HG02981 (cell line): ENCODE data around the gene CACNG3.
"Not testable (repeated sequence)": the region's sequence is repeated elsewhere in the genome, so short reads cannot be mapped to it uniquely, and the experiment has no call there.

ENCODE experiments used
- ATAC-seq: cut with Tn5 transposase; IDR thresholded peaks from one replicate; pipeline ENCODE4 v1.9.1; 2021; ENCODE audit warnings: mild to moderate bottlenecking, moderate library complexity; ENCODE audit not compliant: unreplicated experiment

CACNG3 gene

DNA sequence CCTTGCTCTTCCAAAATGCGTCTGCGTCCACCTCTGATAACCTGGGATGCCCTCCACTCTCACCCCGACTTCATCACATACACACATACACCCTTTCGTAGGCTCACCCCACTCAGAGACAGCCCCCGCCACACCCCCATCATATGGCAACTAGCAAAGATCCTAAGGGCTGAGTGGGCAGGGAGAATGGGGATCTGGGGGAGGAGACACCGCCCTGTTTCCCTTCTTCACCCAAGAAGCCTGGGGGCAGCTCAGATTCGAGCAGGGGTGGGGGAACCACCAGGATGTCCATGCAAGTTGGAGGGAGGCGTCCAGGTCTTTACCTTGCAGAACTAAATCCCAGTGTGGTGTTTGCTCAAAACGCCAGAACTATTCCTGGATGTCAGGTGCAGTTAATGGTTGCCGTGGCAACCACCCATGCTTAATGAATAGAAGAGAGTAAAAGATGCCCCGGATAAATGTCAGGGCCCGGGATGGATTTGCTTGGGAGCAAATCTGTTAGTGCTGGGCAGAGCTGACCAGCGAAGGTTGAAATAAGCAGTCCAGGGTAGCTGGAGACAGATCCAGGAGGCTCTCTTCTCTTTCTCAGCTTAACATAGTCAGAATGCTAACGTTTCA, 72.8 kb downstream of the CACNG3 start:
- no peak for ATAC-seq

DNA sequence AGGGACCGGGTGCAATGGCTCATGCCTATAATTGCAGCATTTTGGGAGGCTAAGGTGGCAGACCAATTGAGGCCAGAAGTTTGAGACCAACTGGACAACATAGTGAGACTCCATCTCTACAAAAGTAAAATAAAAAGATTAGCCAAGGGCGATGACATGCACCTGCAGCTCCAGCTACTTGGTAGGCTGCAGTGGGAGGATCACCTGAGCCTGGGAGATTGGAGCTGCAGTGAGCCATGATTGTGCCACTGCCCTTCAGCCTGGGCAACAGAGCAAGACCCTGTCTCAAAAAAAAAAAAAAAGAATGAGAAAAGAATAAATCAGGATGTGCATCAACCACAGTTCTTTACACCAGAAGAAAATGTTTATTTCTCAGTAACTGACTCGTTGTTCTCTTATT, 76.0 kb downstream of the CACNG3 start:
- no peak for ATAC-seq

DNA sequence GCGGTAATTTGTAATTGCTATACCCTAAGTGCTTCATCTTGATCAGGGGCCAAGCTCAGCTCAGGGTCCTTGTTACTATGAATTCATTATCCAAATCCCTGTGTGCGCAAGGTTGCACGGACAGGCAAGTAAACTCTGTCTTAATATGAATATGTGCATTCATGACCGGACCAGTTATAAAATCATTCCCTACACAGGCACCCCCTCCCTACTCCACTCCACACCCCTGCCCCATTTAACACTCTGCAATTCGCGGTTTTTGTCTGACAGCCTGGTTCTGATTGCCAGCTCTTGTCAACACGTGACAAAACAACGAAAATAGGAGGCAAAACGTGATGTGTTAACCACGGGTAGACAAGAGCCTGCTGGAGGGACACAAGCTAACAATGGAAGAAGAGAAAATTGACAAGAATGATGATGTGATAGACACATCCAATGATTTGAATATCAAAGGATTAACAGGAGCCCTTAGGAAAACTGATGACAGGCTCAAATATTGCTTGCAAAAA, 76.5 kb downstream of the CACNG3 start:
- no peak for ATAC-seq

DNA sequence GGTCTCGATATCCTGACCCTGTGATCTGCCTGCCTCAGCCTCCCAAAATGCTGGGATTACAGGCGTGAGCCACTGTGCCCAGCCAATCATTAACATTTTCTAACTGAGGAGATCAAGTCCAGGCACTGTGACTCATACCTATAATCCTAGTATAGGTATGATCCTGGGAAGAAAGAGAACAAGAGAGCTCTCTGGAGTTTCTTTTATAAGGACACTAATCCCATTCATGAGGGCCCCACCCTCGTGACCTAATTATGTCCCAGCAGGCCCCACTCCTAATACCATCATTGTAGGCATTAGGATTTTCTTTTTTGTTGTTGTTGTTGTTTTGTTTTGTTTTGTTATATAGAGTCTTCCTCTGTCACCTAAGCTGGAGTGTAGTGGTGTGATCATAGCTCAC, 80.4 kb downstream of the CACNG3 start:
- no peak for ATAC-seq

DNA sequence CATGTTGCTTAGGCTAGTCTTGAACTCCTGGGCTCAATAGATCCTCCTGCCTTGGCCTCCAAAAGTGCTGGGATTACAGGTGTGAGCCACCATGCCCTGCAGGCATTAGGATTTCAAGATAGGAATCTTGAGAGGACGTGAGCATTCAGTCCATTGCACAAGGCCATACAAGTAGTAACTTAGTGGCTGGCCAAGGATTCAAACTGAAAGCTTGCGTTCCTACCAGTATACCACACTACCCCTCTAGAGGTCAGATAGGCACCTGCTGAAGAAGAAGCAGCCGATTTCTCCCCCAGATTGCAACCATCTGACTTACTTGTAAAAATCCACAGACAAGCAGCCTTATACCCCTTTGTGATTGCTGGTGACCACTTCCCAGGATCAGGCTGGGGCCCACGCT, 80.9 kb downstream of the CACNG3 start:
- no peak for ATAC-seq

DNA sequence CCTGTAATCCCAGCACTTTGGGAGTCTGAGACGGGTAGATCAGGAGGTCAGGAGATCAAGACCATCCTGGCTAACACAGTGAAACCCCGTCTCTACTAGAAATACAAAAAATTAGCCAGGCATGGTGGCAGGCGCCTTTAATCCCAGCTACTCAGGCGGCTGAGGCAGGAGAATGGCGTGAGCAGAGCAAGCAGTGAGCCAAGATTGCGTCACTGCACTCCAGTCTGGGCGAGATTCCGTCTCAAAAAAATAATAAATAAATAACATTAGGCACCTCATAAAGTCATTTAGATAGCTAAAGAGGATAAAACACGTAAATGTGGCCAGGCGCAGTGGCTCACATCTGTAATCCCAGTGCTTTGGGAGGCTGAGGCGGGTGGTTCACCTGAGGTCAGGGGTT, 87.7 kb downstream of the CACNG3 start:
- not testable (repeated sequence) for ATAC-seq

DNA sequence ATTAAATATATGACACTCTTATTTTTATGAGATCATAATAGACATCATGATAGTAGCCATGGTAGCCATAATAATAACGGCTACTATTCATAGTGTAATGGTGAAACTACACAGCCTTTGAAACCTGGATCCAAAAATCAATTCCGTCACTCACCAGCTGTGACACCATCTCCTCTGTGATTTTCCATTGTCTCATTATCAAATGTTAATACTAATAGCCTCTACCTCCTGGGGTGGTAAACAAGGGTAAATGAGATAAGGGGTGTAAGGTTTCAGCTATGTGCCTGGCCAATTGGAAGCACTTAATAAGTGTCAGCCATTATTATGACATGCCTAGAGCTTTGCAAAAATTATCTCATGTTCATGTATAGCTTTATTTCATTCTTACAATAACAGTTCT, 88.6 kb downstream of the CACNG3 start:
- no peak for ATAC-seq

DNA sequence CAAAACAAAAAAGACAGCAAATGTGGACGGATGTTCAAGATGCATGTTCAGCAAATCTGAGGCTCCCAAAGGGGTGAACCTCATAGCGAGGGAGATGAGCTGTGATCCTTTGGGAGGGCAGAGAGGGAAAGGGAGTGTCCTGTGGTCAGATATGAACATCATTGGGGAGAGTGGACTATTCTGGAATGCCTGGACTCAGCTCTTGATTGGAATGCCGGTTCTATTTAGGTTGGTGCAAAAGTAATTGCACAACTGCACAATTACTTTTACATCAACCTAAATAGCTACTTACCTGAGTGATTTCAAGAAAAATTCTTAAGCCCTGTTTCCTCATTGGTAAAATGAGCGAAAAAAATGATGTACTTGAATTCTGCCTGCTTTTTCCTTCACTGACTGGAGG, 89.6 kb downstream of the CACNG3 start:
- ATAC-seq = no peak

DNA sequence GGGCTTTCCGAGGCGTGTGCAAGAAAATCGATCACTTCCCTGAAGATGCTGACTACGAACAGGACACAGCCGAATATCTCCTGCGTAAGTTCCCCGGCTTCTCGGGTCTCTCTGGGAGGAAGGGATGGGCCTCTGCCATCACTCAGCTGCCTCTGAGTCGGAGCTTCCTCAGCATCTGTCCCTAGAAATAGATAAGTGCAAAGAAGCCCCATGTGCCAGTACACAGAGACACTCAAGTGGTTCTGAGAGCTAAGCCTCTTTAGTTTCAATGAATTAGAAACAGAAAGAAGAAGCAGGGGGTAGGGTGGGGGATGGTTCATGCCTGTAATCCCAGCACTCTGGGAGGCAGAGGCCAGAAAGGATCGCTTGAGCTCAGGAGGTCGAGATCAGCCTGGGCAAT, 90.6 kb downstream of the CACNG3 start:
- ATAC-seq = no peak

DNA sequence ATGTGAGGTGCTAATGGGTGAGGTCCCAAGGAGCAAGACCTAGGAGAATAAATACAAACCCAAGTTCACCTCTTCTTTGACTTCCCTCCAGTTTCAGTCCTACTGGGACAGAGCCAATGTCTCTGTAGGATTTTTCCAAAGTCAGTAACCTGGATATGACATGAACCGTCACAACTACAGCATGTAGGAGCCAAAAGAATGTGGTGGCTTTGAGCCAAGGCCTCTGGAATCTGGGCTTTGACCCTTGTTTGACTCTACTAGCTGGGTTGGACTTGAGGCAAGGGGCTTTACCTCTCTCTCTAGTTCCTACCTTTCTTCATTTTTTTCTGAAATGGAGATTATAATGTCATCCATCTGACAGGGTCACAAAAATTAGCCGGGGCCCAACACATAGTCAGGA, 91.4 kb downstream of the CACNG3 start:
- ATAC-seq = no peak

DNA sequence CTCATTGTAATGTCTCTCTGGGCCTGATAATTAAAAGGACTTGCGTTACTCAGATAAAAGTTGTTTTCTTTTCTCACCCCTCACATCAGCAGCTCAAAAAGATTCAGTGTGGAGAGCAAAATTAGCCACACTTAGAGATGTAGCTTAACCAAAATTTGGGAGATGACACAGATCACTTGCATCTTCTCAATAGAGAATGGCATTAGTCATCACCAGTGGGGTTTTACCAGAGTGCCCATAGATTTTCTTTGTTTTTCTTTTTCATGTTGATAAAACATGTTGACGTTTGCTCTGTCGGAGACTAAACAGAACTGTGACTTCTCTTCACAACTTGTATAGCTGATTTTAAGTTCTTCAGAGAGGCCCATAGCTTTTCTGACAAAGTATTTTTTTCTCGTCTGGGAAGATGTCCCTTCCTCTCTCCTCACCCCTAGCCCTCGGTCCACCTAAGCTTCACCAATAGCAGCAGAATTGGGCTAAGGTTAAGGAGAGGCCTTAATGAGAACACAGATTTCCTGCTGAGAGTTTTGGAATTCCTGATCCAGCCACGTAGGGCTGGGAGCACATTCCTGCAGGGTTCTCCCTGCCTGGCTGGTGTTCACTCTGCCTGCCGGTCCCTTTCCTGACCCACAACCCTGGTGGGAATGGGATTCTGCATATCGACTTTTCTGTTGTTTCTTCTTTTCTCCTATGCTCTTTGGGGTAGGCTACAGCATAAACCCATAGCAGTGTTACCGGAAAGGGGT, 92.6 kb downstream of the CACNG3 start:
- ATAC-seq = no peak

DNA sequence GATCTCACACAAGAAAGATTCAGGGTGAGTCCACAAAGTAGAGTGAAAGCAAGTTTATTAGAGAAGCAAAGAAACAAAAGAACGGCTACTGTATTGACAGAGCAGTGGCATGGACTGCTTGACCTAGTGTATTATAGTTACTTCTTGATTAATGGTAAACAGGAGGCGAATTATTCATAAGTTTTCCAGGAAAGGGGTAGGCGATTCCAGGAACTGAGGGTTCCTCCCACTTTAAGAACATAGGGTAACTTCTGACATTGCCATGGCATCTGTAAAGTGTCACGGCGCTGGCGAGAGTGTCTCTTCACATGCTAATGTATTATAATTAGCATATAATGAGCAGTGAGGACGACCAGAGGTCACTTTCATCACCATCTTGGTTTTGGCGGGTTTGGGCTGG, 93.2 kb downstream of the CACNG3 start:
- ATAC-seq = no peak

DNA sequence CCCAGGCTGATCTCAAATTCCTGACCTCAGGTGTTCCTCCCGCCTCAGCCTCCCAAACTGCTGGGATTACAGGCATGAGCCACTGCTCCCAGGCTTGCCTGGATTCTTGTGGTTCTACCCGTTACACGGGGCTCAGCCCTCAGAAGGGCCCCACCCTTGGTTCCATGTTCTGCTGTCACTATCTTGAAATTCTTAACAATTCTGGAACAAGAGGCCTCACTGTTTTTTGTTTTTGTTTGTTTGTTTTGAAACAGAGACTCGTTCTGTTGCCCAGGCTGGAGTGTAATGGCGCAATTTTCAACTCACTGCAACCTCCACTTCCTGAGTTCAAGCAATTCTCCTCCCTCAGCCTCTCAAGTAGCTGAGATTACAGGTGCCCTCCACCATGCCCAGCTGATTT, 96.6 kb downstream of the CACNG3 start:
- no peak for ATAC-seq

DNA sequence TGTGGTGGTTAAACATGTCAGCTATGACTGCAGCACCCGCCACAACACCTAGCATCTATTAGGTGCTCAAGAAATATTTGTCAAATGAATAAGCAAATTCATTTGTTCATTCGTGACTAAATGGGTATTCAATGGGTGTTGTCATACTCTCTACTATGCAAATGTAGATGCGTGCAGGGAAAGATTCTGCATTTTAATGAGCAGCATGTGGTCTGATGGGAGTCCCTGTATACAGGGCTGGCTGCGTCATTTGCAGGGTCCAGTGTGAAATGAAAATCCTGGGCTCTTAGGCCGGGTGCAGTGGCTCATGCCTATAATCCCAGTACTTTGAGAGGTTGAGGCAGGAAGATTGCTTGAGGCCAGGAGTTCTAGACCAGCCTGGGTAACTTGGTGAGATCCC, 97.5 kb downstream of the CACNG3 start:
- no peak for ATAC-seq

DNA sequence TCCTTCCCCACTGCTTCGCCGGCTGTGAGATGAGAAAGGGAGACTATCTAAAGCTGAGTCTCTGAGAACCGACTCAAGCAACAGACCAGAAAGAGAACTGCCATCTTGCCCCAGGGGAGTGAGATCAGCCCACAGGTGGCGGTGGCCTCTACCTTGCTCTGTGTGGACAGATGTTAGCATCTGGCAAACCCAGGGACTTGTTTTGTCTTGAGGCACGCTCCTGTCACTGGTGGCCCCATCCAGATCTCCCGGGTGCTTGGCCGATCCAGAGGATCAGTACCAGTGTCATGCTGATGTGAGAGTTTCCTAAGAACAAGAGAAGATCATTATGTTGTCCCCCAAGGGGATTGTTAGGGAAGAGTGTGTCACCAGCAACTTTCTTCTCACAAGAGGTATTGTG, 101.4 kb downstream of the CACNG3 start:
- no peak for ATAC-seq

DNA sequence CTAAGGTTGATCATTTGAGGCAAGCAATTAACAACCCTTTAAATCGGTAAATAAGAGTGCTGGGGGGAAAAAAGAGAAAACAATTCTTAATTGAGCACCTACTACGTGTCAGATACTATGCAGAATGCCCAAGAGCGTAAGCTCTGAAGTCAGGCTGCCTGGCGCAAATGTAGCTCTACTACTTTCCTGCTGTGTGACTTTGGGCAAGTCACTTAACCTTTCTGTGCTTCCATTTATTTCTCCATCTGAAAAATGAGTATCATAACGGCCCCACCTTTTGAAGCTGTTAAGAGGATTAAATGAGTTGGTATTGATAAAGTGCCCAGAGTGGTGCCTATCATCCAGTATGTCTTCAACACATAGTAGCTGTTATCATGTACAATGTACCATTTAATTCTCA, 102.0 kb downstream of the CACNG3 start:
- no peak for ATAC-seq

DNA sequence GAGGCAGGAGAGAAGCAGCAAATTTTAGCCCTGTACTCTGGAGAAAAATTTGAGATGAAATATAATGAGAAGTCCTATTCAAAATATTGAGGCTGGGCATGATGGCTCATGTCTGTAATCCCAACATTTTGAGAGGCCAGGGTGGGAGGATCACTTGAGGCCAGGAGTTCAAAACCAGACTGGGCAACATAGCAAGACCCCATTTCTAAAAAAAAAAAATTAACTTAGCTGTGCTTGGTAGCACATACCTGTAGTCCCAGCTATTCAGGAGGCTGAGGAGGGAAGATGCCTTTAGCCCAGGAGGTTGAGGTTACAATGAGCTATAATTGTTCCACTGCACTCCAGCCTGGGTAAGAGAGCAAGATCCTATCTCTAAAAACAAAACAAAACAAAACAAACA, 103.4 kb downstream of the CACNG3 start:
- ATAC-seq = no peak

DNA sequence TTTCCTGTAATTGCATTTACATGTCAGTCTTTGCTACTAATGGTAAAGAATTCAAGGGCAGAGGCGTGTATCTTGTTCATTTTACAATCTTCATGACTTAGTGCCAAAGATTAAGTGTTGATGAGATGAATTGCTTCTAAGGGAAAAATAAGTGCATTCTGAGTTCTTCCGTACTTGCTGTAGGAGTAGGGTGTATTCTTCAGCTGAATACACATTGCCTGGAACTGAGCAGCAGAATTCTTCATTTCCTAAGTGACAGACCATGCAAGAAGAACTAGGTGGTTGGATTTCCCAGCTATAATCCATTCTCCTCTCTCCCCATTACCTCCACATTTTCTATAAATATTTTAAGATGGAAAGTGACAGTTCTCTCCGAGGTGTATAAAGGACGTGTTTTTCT, 104.8 kb downstream of the CACNG3 start:
- no peak for ATAC-seq

DNA sequence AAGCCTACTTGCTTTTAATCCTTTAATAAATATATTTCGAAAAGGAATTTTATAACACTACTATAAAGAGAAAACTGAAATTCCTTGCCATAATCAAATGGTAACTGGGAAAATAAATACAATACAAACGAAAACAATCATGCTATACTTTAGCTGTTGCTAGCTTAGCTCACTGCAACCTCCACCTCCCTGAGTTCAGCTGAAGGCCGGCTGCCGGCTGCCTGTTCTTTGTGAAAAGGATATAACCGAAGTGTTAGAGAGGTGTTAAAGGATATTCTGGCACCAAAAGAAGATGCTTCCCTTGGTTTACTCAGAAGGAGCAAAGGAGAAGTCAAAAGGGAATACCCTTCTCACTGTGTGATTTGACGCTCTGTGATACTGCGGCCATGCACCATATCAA, 108.5 kb downstream of the CACNG3 start:
- ATAC-seq = no peak

DNA sequence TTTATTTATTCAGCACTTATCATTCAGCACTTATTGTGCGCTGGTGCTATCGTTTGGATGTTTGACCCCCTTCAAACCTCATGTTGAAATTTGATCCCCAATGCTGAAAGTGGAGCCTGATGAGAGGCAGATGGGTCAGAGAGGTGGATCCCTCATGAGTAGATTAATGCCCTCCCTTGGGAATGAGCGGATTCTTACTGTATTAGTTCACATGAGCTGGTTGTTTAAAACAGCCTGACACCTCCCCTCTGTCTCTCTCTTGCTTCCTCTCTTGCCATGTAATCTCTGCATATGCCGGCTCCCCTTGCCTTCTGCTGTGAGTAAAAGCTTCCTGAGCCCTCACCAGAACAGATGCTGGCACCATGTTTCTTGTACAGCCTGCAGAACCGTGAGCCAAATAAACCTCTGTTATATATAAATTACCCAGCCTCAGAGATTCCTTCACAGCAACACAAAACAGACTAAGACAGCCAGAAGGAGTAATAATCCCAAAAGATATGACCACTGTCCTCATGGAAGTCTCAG, 111.1 kb downstream of the CACNG3 start:
- ATAC-seq = no peak

DNA sequence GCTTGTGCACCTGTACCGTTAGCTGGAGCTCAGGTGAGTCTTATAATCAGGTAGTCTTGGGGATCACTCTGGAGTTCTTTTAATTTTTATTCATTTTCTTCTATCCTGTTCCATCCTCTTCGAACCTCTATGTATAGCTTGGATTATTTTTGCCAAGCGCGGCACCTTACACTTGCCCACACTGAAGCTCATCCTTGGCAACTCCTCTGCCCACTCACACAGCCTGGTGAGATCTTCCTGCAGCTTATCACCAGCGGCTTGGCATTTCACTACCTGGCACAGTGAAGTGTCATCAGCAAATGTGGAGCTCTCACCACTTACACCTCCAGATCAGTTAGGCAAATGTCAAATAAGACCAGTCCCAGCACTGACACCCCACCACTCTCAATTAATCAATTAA, 116.7 kb downstream of the CACNG3 start:
- ATAC-seq = no peak

DNA sequence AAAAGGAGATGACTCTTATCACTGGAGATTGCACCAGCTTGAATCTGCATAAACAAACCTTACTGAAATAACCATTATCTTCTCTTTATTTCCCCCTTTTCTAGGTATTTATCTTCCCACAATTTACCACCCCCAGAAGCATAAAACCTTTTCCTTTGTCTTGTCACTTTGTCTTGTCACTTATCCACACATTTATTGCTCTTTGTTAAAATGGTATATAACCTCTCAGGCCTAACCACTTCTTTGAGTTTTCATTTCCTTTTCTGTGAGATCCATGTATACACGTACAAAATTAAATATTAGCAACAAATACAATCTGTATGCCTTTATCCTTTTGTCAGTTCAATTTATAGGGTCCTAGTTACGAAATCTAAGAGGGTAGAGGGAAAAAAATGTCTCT, 122.9 kb downstream of the CACNG3 start:
- no peak for ATAC-seq
